ENCODE measurements around the gene SPSB3.

Gene SPSB3

DNA sequence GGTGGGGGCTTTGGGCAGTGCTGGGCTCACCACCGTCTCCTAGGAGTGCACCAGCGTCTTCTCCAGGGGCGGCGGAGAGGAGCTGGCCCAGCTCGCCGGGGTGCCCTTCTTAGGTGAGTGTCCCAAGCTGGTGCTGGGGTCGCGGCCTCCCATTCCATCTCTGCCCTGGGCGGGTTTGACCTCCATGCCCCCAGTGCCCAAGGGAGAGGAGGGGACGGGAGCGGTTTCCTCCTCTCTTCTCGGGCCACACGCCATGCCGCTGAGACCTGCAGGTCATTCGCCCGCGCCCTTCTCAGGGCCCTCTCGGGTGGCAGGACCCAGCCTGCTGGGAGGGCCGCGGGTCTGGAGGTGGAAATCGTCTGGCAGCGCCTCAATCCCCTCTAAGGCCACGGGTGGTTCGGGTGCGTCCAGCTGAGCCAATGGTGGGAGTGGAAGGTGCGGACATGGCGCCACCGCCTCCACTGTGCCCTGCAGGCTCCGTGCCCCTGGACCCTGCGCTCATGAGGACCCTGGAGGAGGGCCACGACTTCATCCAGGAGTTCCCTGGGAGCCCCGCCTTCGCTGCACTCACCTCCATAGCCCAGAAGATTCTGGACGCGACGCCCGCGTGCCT, 5.8 kb upstream of the SPSB3 start:
- no peak for DNase-seq

DNA sequence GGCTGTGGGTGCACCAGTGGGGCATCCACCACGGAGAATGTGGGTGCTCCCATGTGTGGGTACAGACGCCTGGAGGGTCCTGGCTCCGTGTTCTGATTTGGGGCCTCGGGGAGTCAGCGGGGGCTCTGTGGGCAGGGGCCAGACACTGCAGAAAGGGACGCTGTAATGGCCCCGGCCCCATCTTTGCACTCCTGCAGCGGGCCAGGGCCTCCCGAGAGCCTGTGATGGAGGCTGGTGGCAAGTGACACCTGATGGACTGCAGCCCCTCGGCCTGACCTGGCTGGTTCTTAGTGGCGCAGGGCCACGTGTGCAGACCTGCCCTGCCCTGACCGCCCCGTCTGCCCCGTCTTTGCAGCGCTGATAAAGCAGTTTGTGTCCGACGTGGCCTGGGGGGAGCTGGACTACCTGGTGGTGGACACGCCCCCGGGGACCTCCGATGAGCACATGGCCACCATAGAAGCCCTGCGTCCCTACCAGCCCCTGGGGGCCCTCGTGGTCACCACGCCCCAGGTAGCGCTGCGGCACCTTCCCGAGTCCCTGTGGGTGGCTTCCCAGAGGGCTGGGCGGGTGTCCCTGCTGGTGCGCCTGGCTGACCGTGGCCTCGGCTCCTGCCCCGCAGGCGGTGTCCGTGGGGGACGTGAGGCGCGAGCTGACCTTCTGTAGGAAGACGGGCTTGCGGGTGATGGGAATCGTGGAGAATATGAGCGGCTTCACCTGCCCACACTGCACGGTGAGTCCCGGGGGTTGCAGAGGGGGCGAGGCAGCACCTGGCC, 5.1 kb upstream of the SPSB3 start:
- no peak for DNase-seq

DNA sequence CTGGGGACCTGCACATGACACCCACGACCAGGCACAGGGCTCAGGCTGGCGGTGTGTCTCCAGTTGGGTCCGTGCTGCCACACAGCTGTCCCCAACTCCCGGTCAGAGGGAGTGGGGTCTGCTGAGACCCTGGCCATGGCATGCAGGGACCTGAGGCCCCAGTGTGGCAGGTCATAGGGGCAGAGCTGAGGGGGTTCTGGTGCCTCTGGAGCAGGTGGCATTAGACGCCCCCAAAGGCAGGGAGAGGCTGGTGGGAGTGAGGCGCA, 4.6 kb upstream of the SPSB3 start:
- DNase-seq, result no peak

DNA sequence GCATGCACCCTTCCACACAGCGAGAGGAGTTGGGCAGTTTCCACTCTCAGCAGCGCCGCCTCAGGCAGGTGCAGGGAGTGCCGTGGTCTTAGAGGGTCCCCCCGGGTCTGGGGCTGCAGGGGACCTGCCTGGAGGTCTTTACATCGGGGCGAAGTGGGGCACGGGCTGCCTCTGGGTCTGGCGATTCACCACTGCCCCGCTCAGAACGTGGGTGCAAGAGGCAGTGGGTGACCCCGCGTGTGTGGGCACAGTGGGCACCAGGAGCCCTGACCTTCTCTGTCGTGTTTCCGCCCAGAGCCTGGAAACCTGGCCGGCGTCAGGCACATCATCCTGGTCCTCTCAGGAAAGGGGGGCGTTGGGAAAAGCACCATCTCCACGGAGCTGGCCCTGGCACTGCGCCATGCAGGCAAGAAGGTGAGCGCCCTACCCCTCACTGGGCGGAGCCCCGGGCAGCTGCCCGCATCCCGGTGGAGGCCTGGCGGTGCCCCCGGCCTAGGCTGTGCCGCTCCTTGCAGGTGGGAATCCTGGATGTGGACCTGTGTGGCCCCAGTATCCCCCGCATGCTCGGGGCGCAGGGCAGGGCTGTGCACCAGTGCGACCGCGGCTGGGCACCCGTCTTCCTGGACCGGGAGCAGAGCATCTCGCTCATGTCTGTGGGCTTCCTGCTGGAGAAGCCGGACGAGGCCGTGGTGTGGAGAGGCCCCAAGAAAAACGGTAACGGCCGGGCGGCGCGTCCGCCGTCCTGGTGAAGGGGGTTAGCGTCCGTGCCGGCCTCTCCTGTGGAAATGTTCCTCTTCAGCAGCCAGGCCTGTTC, 4.1 kb upstream of the SPSB3 start:
- DNase-seq, result no peak

DNA sequence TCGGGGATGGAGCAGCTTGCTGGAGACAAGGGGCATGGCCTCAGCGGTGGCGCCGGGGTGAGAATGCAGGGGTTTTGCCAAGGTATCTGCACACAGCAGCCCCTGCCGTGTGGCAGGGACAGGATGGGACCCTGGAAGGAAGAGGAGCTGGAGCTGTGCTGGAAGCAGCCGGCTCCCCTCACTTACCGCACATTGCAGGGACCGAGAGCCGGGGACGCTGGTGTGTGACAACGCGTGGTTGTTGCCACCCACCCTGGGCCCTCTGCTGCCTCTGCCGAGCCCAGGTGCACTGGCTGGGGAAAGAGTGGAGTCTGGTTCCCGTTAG, 3.4 kb upstream of the SPSB3 start:
- no peak for DNase-seq

DNA sequence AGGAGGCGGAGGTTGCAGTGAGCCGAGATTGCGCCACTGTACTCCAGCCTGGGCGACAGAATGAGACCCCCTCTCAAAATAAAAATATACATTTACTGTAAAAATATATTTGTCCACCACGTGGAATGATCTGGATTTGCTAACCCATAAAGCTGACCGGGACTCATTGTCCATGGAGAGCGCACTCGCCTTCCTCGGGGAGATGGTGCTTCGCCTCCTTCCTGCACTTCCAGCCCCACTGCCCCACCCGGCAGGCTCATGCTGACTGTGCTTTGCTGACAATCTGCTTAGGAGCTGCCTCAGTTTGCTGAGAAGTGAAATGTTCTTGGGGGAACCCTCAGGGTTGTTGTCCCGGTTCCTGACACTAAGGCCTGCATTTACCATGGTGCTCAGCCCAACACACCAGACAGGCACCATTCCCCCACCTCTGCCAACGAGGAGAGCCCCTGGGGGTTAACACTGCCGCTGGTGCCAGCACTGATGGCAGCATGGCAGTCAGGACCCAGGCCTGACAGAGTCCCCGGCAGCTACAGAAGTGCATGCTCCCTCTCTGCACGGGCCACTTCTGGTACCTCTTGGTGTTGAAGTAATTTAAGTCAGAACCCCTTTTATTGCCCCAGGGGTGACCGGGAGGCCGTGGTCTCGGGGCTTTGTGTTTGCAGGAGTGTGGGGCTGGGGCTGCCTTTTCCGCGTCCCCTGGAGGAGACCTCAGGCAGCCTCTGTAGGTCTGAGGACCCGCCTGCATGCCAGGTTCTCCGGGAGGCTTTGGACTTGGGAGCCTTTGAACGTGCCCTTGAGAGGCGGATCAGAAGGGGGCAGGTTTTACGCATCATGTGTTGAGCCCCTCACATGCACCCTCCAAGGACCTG, 2.8 kb upstream of the SPSB3 start:
- DNase-seq, result no peak

DNA sequence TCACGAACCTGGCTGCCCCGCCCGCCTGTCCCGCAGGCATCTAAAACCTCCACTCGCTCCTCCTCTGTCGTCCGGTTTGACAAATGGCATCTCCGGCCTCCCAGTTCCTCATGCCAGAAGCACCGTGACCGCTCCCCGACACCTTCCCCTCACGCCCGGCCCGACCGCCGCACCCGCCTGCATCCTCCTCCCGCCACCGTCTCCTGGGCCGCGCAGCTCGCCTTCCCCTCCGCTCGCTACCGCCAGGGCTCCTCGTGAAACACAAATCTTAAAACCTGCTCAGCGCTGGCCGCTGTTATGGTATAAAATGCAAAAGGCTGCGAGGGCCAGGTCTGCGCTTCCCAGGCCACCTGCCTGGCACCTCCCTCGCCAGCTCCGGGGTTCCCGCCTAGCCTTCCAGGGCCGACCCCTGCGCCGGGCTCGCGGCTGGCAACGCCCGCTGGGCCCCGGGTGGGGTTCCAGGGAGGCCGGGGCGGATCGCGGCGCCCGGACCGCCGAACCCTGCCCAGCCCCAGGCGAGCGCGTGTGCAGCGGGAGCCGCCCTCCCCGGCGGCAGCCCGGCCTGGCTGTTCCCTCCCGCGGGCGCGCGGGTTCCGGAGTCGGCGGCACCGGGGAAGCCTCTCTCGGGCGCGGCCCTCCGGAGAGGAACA, 488 bp downstream of the SPSB3 start:
- no peak for DNase-seq

DNA sequence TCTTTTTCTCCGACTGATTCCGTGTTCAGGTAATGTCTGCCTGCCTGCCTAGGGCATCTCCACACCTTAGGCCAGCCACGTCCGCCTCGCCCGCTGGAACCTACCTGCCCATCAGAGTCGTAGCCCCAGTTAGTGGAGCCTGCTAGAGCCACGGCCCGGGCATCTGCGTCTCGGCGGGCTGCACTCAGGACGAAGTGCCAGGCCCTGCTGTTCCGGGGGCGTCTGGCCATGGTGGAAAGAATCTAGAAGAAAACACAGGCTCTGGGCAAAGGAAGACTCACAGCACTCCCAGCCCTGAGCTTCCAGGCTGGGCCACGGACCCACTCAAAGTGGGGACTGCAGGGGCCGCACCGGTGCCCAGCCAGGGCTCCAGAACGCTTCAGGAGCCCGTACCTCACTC, 1.1 kb downstream of the SPSB3 start:
- DNase-seq, result no peak

DNA sequence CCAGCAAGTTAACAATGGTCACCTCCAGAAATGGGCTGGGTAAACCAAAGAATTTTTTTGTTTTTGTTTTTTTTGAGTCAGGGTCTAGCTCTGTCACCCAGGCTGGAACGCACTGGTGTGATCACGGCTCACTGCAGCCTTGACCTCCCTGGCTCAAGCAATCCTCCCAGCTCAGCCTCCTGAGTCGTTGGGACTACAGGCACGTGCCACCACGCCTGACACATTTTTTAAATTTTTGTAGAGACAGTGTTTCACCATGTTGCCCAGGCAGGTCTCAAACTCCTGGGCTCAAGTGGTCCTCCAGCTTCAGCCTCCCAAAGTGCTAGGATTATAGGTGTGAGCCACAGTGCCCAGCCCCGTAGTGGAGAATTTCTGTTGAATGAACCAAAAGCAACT, 1.7 kb downstream of the SPSB3 start:
- no peak for DNase-seq

DNA sequence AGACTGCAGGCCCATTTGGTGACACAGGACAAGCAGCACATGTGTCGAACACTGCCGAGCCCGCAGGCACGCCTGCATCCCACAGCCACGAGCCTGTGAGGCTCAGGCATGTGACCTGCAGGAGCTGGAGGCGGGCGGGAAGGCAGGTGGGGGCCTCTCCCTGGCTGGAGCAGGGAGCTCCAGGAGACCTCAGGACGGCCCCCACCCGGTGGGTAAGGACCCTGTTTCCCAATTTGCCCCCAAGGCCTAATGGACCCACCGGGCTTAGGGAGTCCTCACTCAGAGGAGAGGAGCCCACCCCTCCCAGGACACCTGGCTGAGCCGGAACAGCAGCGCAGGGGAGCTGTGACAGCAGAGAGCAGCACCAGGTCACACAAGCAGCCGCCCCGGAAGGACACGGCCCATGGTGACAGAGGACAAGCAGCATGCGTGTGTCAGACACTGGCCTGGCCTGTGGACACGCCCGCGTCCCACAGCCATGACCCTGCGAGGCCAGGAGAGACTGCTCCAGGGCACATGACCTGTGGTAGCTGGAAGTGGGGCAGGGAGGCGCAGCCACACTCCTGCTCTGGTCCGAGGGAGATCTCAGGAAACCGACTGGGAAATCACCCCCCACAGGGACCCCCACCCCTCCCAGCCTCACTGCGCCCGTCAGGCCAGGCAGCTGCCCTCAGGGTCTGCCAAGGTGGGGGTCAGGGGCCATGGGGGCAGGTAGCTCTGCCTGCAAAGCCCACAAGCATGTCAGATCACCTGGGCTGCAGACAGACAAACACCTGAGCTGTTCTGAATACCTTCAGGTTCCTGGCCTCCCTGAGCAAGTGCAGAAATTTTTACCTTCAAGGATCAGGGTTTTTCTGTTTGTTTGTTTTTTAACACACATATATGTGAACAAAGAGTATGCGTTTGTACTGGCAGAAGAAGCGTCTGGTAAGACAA, 2.4 kb downstream of the SPSB3 start:
- no peak for DNase-seq

DNA sequence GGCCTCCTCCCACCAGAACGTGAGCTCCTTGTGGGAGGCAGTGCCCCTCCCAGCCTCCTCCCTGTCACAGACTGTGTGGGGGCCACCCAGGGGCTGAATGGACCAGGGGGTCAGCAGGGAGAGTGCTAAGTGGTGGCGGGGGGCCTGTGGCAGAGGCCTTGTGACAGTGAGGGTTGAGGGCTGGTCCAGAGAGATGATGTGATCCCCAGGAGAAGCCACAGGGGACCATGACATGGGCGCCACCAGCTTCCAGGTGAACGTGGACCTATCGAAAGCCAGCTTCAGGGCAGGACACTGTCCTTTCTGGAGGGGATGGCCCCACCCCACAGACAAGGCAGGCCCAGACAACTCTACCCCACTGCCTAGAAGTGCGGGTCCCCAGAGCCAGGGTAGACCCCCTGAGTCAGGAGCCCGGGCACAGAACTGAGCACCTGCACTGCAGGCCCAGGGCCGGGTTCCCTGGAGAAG, 3.1 kb downstream of the SPSB3 start:
- no peak for DNase-seq

DNA sequence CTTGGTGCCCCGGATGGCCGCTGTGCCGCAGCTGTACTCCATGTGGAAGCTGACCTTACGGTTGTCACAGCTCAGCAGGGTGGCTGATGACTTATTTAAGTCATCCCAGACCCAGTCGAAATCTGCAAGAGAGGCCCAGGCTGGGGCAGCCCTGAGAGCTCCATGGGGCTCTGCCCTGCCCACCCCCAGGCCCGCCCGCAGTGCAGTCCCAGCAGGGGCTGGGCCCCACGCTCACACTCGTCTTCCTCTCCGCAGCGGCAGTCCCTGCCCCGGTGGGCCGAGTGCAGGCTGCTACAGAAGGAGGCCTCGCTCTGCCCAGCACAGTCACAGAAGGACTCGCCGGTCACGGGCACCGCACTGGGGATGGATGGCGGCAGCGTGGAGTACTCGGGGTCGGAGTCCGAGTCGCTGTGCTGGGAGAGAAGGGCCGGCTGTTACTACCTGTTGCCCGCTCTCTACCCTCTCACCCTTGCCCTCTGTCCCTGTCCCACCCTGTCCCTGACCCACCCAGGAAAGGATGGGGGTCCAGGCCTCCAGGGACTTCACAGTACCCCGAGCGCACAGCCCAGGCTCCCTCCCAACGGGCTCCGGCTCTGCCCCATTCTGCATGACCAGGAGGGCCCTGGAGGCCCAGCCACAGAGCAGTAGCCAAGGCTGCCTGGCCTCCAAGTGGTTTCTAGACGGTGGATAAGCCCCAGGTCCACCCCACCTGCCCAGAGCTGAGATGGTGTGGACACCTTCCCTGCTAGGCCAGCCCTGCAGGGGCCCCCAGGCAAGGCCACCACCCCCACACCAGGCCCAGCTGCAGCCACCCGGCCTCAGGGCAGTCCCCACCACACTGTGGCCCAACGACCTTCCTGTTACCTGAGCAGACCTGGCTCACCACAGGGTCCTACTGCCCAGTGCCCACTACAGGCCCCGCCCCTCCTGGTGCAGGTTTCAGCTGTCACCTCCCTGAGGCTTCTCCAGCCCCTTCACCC, 3.9 kb downstream of the SPSB3 start:
- no peak for DNase-seq

DNA sequence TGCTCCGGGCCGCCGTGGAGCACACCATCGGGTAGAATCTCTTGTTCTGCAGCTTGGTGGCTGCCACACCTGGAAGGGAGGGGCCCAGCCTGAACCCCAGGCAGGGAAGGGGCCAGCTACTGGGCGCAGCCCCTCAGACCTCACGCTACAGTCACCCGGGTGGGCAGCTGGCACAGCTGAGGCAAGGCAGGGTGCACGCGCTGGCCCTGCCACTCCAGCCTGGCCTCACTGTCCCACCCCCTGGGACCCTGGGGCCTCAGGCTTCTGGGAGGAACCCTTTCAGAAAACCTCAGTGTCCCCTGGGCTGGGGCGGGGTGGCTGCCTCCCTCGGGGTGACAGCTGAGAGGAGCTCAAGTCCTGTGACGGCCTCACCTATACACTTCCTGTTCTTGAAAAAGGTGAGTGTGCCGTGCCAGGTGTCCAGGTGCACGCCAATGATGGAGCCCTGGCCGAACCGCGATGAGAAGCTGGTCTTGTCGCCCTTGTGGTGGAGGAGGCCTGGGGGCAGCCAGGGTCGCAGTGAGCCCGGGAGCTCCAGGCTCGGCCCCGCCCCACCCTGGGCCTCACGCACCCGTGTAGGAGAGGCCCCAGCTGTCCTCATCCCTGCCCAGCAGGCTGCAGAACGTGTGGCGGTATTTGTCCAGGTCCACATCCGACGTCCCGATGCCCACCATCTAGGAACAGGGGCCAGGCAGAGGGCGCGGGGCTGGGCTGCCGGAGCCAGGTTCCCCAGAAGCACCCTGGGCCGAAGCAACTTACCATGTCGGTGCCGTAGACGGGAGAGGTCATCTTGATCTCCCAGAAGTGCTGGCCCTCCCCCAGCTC, 4.8 kb downstream of the SPSB3 start:
- DNase-seq, result no peak

DNA sequence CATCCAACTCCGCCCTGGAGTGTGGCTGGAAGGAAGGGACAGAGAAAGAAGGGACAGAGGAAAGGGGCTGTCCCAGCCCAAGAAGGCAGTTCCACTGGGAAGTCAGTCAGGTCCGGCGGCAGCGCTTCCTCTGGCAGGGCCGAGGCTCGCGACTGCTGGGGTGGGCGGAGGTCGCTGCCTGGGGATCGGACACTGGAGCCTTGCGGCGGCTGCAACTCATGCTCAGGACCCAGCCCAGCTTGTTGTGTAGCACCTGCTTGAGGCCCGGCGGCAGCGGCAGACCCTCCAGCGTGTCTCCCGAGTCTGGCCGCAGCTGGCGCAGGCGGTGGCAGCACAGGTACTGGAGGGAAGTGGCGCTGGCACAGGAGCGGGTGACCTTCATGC, 5.4 kb downstream of the SPSB3 start:
- no peak for DNase-seq

DNA sequence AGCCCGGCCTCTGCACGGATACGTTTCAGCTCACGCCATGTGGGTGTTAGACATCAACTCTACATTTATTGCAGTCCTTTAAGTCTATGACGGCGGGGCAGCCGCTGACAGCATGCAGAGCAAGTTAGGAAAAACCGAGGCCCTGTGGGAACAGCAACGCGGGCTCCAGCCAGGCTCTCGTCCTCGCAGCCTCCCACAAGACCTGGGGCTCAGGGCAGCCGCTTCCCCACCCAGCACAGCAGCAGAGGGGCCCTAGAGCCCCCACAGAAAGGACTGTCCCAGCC, 5.8 kb downstream of the SPSB3 start:
- DNase-seq, result no peak

DNA sequence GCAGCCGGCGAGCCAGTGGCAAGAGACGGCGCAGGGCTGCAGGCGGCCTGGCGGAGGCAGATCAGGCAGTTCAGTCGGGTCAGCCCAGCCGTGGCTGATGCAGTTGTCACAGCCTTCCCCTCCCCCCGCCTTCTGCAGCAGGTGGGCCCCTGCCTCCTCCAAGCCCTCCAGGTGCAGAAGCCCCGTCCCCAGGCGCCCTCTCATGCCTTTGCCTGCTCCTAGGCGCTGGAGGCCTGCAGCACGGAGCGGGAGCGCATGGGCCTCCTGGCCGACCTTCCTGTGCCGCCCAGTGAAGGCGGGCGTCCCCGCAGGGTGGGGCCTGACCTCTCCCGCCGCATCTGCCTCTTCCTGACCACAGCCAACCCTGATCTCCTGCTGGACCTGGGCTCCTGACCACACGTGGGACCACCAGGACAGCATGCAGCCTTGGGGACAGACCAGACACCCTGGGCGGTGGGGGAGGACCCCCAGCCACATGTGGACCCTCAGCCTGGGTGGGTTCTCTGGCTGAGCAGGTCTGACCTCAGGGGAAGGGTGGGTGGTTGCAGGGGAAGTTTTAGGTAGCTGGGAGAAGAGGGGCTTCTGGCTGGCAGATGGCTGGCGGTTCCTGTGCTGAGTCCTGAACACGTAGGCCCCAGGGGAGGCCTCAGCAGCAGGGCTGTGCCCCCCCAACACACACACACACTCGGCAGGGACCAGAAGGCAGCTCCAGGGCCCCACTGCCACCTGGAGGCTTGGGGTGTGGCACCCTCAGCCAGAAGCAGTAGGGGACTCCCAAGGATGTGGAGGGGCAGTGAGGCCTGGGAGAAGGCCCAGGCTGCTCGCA, 6.3 kb downstream of the SPSB3 start:
- DNase-seq, result no peak

DNA sequence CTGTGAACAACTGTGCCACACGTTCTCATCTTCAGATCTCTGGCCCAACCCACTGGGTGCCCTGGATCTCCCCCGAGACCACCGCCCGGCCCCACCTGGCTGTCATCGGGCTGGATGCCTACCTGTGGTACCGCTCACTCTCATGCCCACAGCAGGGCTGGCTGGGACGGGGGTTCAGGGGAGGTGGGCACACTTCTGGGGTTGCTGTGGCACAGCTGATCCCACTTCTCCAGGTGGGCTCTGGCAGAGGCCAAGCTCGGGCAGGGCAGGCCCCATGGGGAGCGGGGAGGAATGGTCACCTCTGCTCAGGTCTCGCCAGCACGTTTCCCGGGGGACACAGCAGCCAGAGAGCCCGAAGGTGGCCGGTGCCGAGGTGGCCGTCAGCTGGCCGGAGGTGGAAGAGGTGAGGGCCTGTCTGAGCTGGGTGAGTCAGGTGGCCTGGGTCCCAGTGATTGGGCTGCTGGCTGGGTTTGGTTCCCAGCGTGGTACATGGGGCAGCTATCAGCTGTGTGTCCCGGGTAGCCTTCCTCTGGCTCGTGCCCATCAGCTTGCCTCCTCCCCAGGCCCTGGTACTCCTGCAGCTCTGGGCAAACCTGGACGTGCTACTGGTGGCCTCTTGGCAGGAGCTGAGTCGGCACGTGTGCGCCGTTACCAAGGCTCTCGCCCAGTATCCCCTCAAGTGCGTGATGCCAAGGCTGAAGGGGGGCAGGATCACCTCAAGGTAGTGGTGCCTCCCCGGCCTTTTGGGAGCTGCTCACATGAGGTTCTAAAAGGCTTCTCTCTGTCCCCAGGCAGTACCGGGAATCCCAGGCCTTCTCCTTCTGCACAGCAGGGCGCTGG, 7.1 kb downstream of the SPSB3 start:
- no peak for DNase-seq

DNA sequence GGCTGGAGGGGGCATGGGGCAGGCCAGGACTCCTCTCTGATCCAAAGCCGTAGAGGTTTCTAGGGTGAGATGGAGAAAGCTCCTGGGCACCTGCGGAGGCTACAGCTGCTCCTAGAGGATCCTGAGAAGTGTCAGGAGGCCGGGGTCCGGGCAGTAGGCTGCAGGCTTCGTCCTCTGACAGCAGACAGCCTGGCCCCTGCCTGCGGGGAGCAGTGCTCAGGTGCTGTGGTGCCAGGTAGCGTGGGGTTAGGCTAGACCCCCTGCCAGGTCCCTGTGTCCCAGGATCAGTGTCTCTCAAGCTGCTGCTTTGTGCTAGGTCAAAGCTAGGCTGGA, 8.0 kb downstream of the SPSB3 start:
- no peak for DNase-seq
